Measurements from ENCODE around the gene UGT1A9.

DNA sequence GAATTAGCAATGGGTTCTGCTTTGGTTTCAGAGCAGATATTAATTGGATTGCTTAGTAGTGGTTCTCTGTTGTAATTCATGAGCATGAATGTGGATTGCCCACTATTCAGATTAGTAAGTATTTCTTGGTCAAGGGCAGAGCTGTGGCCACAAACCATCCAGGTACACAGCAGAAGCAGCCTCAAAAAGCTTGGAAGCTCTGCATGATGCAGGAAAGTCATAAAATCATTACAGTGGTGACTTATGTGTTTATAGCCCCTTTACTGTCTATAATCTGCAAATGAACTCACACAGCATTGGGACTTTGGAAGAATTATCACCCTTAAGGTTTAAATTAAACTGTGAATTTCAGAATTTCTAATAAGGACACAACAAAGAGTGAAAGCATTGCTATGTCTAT, 86.4 kb downstream of the UGT1A9 start:
- TF ChIP-seq, protein P1, sequence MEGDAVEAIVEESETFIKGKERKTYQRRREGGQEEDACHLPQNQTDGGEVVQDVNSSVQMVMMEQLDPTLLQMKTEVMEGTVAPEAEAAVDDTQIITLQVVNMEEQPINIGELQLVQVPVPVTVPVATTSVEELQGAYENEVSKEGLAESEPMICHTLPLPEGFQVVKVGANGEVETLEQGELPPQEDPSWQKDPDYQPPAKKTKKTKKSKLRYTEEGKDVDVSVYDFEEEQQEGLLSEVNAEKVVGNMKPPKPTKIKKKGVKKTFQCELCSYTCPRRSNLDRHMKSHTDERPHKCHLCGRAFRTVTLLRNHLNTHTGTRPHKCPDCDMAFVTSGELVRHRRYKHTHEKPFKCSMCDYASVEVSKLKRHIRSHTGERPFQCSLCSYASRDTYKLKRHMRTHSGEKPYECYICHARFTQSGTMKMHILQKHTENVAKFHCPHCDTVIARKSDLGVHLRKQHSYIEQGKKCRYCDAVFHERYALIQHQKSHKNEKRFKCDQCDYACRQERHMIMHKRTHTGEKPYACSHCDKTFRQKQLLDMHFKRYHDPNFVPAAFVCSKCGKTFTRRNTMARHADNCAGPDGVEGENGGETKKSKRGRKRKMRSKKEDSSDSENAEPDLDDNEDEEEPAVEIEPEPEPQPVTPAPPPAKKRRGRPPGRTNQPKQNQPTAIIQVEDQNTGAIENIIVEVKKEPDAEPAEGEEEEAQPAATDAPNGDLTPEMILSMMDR (conservative IDR thresholded peaks at IDR 0.05 in 1 of 2, IDR thresholded peaks at IDR 0.05 in 1 of 2; ENCODE audit: extremely low read depth in 1 of 2, insufficient read depth in 1 of 2, low read depth in 1 of 2, low read length in 2 of 2): no peak
- no peak for TF ChIP-seq EZH2 (IDR thresholded peaks at IDR 0.05; ENCODE audit: borderline replicate concordance, low read length)

Data from mammary epithelial cell (primary cell).